ENCODE data around the gene NREP.

DNA sequence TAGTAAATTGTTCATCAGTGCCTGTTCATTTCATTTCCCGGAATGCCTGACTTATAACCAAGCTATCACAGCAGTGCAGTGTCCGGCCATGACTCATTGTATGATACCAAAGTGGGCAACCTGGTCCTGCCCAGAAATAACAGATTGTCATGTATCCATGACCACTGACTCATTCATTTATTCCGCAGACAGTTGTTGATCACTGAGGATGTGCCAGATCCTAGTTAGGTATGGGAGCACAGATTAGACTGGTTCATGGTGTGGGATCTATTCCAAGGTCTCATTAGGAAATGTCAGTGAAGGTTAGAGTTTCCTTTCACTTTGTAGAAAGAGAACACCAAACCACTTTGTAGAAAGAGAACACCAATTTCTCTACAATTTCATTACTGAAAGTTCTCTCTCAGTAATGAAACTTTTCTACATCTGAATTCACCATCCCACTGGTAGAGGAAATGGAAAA is 8.7 kb downstream of the NREP start:
- TF ChIP-seq, protein P1, sequence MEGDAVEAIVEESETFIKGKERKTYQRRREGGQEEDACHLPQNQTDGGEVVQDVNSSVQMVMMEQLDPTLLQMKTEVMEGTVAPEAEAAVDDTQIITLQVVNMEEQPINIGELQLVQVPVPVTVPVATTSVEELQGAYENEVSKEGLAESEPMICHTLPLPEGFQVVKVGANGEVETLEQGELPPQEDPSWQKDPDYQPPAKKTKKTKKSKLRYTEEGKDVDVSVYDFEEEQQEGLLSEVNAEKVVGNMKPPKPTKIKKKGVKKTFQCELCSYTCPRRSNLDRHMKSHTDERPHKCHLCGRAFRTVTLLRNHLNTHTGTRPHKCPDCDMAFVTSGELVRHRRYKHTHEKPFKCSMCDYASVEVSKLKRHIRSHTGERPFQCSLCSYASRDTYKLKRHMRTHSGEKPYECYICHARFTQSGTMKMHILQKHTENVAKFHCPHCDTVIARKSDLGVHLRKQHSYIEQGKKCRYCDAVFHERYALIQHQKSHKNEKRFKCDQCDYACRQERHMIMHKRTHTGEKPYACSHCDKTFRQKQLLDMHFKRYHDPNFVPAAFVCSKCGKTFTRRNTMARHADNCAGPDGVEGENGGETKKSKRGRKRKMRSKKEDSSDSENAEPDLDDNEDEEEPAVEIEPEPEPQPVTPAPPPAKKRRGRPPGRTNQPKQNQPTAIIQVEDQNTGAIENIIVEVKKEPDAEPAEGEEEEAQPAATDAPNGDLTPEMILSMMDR (IDR thresholded peaks at IDR 0.05), result no peak
- no peak for TF ChIP-seq POLR2A (IDR thresholded peaks at IDR 0.05)

Measured in Peyer's patch (tissue), 4 donors.